ENCODE data around the gene CNTN6.

Gene CNTN6

GRCh38 chr3:1447452-1447851 is 354.6 kb downstream of the CNTN6 start:
- no peak overlapping the region for H3K4me3 ChIP-seq (replicated peaks; ENCODE audit: low read depth, low read length)
- DNase-seq (ENCODE audit: extremely low read depth, low read depth), result no peak

DNA sequence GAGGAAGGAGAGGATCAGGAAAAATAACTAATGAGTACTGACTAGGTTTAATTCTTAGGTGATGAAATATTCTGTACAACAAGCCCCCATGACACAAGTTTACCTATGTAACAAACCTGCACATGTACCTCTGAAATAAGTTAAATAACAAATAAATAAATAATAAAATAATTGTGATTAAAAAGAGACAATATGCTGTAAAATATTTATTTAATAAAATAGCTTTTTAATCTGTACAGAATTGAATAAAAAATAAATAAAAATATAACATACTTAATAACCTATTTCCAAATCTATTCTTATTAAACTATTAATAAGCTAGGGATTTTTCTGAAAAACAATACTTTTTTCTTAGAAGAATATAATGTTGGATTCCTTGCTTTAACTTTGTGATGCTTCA is 355.6 kb downstream of the CNTN6 start:
- no peak overlapping the region for H3K4me3 ChIP-seq (replicated peaks; ENCODE audit: low read depth, low read length)
- no peak for TF ChIP-seq CTCF (IDR thresholded peaks at IDR 0.05; ENCODE audit: low read depth, low read length, missing control alignments)
- DNase-seq (ENCODE audit: extremely low read depth, low read depth), result no peak

More at GRCh38 chr3:1447452-1447851, 354.6 kb downstream of the CNTN6 start:
- TF ChIP-seq CTCF (IDR thresholded peaks at IDR 0.05; ENCODE audit: low read depth, low read length, missing control alignments), result no peak
